HEK293T (cell line): ENCODE results near the gene SLC37A1.

Source experiments
- CTBP1 ChIP-seq: fragments of 450-650 bp; IDR thresholded peaks from 2 replicates; pipeline ENCODE4 v1.6.1; 2016; ENCODE audit warnings: borderline replicate concordance
- FOXA1 ChIP-seq: fragments of 450-650 bp; IDR thresholded peaks from 2 replicates; pipeline ENCODE4 v1.6.1; 2016; ENCODE audit warnings: mild to moderate bottlenecking
- FOXM1 ChIP-seq: fragments of 450-650 bp; IDR thresholded peaks from 2 replicates; pipeline ENCODE4 v1.6.1; 2017; ENCODE audit warnings: mild to moderate bottlenecking, borderline replicate concordance
- HDGF ChIP-seq: fragments of 450-650 bp; IDR thresholded peaks from 2 replicates; pipeline ENCODE4 v1.6.1; 2017; ENCODE audit warnings: antibody characterized with exemption, borderline replicate concordance
- L3MBTL2 ChIP-seq: fragments of 450-650 bp; conservative IDR thresholded peaks from 2 replicates; pipeline ENCODE4 v1.6.1; 2016; ENCODE audit warnings: mild to moderate bottlenecking
- LEF1 ChIP-seq: fragments of 450-650 bp; IDR thresholded peaks from 2 replicates; pipeline ENCODE4 v1.6.1; 2017; ENCODE audit warnings: mild to moderate bottlenecking, borderline replicate concordance
- NFRKB ChIP-seq: fragments of 450-650 bp; IDR thresholded peaks from 2 replicates; pipeline ENCODE4 v1.6.1; 2016; ENCODE audit warnings: mild to moderate bottlenecking, moderate library complexity
- PKNOX1 ChIP-seq: fragments of 450-650 bp; IDR thresholded peaks from 2 replicates; pipeline ENCODE4 v1.6.1; 2016
- SP1 ChIP-seq: fragments of 450-650 bp; IDR thresholded peaks from 2 replicates; pipeline ENCODE4 v1.6.1; 2017
- TARDBP ChIP-seq: fragments of 450-650 bp; IDR thresholded peaks from 2 replicates; pipeline ENCODE4 v1.6.1; 2016

GRCh38 chr21:42534421-42535378, 21.0 kb downstream of the SLC37A1 start:
- TF ChIP-seq L3MBTL2 (no peak), PKNOX1 (peak; percentile 28; the same call in 1 of the 2 replicates), FOXM1 (no peak), TARDBP (no peak), SP1 (no peak), NFRKB (no peak), CTBP1 (no peak), HDGF (no peak), LEF1 (no peak), FOXA1 (no peak)
